ENCODE data around the gene ATXN7L1.
A peak's percentile ranks its signal among the peaks of the same experiment; 100 is the strongest.

The ATXN7L1 gene

DNA sequence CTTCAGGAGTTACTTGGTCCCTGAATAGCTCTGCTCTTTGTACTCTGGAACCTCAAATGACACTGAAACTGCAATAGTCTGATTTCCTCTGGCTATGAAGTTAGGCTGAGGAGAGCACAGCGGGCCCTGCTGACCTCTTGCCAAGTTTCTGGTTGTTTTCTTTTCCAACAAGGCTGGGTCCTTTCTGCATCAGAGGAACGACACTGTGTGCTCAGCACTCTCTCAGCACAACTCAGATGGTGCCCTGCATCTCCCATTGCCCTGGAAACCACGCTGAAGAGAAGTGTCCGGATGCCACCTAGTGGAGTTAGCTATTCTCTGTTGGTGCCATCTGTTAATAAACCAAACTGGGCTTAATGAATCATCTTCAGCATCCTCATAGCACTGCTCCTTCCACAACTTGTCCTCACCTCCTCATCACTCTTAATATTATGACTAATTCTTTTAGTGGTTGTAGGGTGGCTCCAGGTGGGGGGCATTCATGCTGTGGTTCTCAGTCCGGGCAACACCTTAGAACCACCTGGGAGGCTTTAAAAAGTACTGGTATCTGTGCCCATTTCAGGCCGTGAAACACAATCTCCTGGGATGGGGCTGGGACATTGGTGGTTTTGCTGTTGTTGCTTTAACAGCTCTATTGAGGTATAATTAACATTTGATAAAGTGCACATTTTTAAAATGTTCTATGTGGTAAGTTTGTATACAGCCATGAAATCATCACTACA, 286.9 kb downstream of the ATXN7L1 start:
- H3K79me2 ChIP-seq (ENCODE audit: low read length): no peaks in the 10 kb centered on the region
- no peak for TF ChIP-seq EZH2 (optimal IDR thresholded peaks at IDR 0.05; ENCODE audit: low read depth, low read length)
- TF ChIP-seq CTCF (IDR thresholded peaks at IDR 0.05; ENCODE audit: low read length): peak; percentile 86
- no peak overlapping the region for H3K4me3 ChIP-seq (ENCODE audit: low read length)
- H2AFZ ChIP-seq (ENCODE audit: low read length): peak overlapping the region; percentile 9; the same call in 1 of the 2 replicates
- peak; percentile 92 for DNase-seq
- peak overlapping the region; percentile 60; the same call in 1 of the 2 replicates for H3K27ac ChIP-seq (ENCODE audit: low read length)
- peaks cover 42% of the 10 kb centered on the region for H3K4me1 ChIP-seq (ENCODE audit: low read length)
- no peak overlapping the region; the same call in 1 of the 2 replicates for H3K9ac ChIP-seq (ENCODE audit: low read length)
- H3K36me3 ChIP-seq (replicated peaks; ENCODE audit: insufficient read depth, low read length): no peaks in the 10 kb centered on the region
- no peaks in the 10 kb centered on the region for H3K9me2 ChIP-seq (replicated peaks; ENCODE audit: insufficient read depth, low read length)
- peak overlapping the region; percentile 38; the same call in 1 of the 2 replicates for H3K4me2 ChIP-seq (ENCODE audit: low read depth, low read length)
- H3K27me3 ChIP-seq (replicated peaks; ENCODE audit: insufficient read depth, low read length): no peaks in the 10 kb centered on the region
- H3F3A ChIP-seq (ENCODE audit: insufficient read depth, low read length): peaks cover 32% of the 10 kb centered on the region
- H4K20me1 ChIP-seq (ENCODE audit: insufficient read depth, low read length): no peaks in the 10 kb centered on the region
- H3K9me3 ChIP-seq (replicated peaks; ENCODE audit: insufficient read depth, low read length): no peaks in the 10 kb centered on the region

- TF ChIP-seq CTCF (IDR thresholded peaks at IDR 0.05; ENCODE audit: low read length): no peak
- TF ChIP-seq EZH2phosphoT487 (IDR thresholded peaks at IDR 0.05; ENCODE audit: low read length): no peak
- TF ChIP-seq EZH2 (optimal IDR thresholded peaks at IDR 0.05; ENCODE audit: low read depth, low read length): no peak
- H3K79me2 ChIP-seq (ENCODE audit: low read length): no peaks in the 10 kb centered on the region
These were observed 288.3 kb downstream of the ATXN7L1 start for GRCh38 chr7:105587909-105588635.

DNA sequence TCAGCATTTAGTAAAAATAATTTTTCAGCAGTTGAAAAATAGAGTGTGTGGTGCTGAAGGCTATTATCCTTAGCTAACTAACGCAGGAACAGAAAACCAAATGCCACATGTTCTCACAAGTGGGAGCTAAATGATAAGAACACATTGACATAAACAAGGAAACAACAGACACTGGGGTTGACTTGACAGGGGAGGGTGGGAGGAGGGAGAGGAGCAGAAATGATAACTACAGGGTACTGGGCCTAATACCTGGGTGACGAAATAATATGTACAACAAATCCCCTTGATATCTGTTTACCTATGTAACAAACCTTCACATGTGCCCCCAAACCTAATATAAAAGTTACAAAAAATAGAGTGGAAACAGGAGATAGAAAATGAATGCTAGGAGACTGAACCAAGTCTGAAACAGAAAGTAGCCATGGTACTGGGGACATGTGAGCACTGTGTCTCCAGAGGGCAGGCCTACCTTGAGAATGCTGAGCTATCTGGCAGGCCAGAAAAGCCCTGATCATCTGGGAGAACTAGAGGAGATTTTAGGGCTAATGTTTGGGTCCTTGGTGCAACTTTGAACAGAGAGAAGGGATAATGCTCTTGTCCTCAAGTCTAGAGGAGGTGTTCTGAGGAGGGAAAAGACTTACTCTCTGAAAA, 290.4 kb downstream of the ATXN7L1 start:
- Histone ChIP-seq H3K36me3 (replicated peaks; ENCODE audit: insufficient read depth, low read length) (no peaks in the 10 kb centered on the region), H3K27ac (ENCODE audit: low read length) (peak overlapping the region; percentile 56; the same call in 1 of the 2 replicates), H3K4me2 (ENCODE audit: low read depth, low read length) (peak overlapping the region; percentile 36; the same call in 1 of the 2 replicates), H3K9me3 (replicated peaks; ENCODE audit: insufficient read depth, low read length) (no peaks in the 10 kb centered on the region), H3K9ac (ENCODE audit: low read length) (peak overlapping the region; percentile 42; the same call in 1 of the 2 replicates), H3F3A (ENCODE audit: insufficient read depth, low read length) (peaks cover 22% of the 10 kb centered on the region), H2AFZ (ENCODE audit: low read length) (peak overlapping the region; percentile 84), H4K20me1 (ENCODE audit: insufficient read depth, low read length) (no peaks in the 10 kb centered on the region), H3K4me1 (ENCODE audit: low read length) (peaks cover 29% of the 10 kb centered on the region), H3K79me2 (ENCODE audit: low read length) (no peaks in the 10 kb centered on the region), H3K9me2 (replicated peaks; ENCODE audit: insufficient read depth, low read length) (no peaks in the 10 kb centered on the region), H3K27me3 (replicated peaks; ENCODE audit: insufficient read depth, low read length) (no peaks in the 10 kb centered on the region), H3K4me3 (ENCODE audit: low read length) (no peak overlapping the region)
- TF ChIP-seq EZH2phosphoT487 (IDR thresholded peaks at IDR 0.05; ENCODE audit: low read length) (no peak), CTCF (IDR thresholded peaks at IDR 0.05; ENCODE audit: low read length) (peak; percentile 15; the same call in 1 of the 2 replicates), EZH2 (optimal IDR thresholded peaks at IDR 0.05; ENCODE audit: low read depth, low read length) (no peak)
- peak; percentile 77 for DNase-seq

More at GRCh38 chr7:105587909-105588635, 288.3 kb downstream of the ATXN7L1 start:
- H3K36me3 ChIP-seq (replicated peaks; ENCODE audit: insufficient read depth, low read length): no peaks in the 10 kb centered on the region
- H3K9ac ChIP-seq (ENCODE audit: low read length): no peak overlapping the region
- H3K9me3 ChIP-seq (replicated peaks; ENCODE audit: insufficient read depth, low read length): no peaks in the 10 kb centered on the region
- H4K20me1 ChIP-seq (ENCODE audit: insufficient read depth, low read length): no peaks in the 10 kb centered on the region
- H2AFZ ChIP-seq (ENCODE audit: low read length): no peak overlapping the region
- no peak overlapping the region for H3K4me3 ChIP-seq (ENCODE audit: low read length)
- no peaks in the 10 kb centered on the region for H3K27me3 ChIP-seq (replicated peaks; ENCODE audit: insufficient read depth, low read length)
- H3K27ac ChIP-seq (ENCODE audit: low read length): peak overlapping the region; percentile 60; the same call in 1 of the 2 replicates
- no peaks in the 10 kb centered on the region for H3K9me2 ChIP-seq (replicated peaks; ENCODE audit: insufficient read depth, low read length)
- DNase-seq: no peak
- no peak overlapping the region for H3K4me2 ChIP-seq (ENCODE audit: low read depth, low read length)
- peaks cover 31% of the 10 kb centered on the region for H3K4me1 ChIP-seq (ENCODE audit: low read length)
- H3F3A ChIP-seq (ENCODE audit: insufficient read depth, low read length): peaks cover 22% of the 10 kb centered on the region

Measured in MM.1S (cell line).